Activated CD8-positive, alpha-beta memory T cell treated with anti-CD3 and anti-CD28 coated beads, Interleukin-2, amount 50 U/mL, for 1 hour (primary cell): ENCODE measurements around the gene OGFOD3.
"Not testable (repeated sequence)": the region's sequence is repeated elsewhere in the genome, so short reads cannot be mapped to it uniquely, and the experiment has no call there.

Source experiments
- DNase-seq: peaks from one replicate; pipeline ENCODE4 v3.0.0-alpha.2; 2020; ENCODE audit errors: extremely low read depth

Gene OGFOD3, protein sequence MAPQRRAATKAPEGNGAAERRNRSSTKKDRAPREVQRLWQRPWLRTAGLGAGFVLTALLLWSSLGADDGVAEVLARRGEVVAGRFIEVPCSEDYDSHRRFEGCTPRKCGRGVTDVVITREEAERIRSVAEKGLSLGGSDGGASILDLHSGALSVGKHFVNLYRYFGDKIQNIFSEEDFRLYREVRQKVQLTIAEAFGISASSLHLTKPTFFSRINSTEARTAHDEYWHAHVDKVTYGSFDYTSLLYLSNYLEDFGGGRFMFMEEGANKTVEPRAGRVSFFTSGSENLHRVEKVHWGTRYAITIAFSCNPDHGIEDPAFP

DNA sequence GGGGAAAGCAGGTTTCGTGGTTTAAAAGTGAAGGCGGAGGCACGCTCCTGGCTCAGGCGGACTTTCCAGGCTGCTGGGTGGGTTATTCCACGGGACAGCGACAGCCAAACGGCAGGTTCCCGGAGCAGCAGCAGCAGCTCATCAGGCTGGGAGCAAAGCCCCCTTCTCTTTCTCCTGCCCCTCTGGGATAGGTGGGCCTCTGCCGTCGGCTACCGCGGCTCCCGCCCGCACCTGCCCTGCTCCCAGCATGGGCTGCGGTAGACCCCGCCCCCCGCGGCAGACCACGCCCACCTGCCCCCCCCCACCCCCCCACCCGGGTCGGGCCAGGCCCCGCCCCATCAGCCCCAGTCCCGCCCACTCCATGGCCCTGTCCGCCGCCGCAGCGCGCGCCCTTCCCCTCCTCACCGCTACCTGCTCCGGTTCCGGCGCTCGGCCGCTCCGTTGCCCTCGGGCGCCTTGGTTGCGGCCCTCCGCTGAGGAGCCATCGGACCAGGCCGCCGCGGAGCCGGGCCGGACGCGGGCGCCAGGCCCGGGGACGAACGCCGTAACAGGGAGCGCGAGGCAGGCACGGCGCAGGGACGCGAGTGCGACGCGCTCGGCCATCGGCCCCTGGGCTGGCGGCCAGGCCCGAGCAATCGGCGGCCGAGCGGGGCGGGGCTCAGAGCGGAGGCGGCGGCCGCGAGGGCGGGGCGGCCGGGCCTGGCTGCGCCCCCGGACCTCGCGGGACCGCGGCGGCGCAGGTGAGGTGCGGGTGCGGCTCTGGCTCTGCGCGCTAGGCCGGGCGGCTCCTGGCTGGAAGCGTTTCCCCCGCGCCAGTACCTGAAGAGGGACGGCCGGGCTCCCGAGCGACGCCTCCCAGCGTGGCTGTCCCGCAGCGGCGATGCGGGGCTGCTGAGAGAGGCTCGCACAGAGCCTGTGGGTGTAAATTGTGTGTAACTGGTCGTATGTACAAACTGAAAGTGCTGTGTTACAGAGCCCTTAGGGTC, at the start of gene OGFOD3, which contains the start of gene HEXD:
OGFOD3 (minus strand) TSS at position 586 of the 986 bp plus-strand sequence; CDS start at position 485, 101 bp downstream.
HEXD (plus strand) TSS at position 347 of the 986 bp plus-strand sequence. CDS start 1,453 bp downstream, outside the sequence.
- peak; percentile 50 for DNase-seq

DNA sequence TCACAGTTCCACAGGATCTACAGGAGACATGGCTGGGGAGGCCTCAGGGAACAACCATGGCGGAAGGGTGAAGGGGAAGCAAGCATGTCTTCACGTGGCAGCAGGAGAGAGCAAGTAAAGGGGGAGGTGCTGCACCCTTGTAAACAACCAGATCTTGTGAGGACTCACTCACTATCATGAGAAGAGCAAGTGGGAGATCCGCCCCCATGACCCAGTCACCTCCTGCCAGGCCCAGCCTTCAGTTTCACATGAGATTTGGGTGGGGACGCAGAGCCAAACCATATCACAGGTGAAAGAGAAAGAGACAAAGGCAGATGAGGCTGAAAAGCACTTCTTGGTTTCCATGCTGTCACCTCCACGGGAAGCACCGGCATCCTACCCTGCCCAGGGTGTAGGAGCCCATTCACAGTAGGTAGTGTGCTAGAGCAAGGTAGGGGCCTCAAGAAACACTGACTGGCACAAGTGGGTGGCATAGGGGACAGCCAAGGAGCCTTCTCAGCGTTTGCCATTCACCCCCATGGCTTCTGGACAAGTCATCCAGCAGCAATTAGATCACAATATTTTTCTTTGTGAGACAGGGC, 46.7 kb upstream of the OGFOD3 start:
- DNase-seq: no peak

DNA sequence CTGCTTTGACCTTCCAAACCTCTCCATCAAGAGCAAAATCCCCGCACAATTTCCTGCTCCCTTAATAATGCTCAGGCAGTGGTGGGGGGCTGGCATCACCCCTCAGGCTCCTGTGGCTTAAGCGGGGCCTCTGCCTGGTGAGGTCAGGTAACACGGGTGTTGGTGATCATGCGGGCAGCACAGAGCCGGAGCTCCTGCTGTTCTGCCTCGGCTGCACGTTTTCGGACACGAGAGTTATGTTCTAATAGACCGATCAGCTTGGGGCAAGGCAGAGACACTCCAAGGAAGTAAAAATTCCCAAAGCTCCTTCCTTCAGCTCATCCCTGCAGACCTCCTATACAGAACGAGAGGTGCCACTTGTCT, 46.2 kb upstream of the OGFOD3 start:
- no peak for DNase-seq

DNA sequence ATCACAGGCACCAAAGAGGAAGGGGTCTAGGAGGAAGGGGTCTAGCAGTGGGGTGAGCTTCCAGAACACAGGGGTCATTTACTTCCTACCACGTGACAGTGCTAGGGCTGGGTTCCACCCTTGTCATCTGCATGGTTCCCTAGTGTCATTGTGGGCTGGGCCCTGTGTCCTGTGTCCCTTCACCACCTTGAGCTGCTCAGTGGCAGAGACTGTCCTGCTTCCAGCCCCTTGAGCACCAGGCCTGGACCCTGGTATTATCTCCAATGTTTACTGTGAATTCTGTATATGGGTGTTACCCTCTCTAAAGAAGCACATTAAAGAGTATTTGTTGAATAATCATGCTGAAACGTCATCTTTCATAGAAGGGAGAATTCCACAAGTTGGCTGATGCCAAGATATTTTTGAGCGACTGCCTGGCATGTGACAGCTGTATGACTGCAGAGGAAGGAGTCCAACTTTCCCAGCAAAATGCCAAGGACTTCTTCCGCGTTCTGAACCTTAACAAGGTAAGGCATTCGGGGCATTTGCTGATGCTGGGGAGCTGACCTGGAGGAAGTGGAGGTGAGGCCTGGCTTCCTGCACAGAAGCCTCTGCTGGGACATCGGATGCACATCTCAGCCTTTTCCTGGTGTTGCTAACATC, 45.7 kb upstream of the OGFOD3 start:
- no peak for DNase-seq

DNA sequence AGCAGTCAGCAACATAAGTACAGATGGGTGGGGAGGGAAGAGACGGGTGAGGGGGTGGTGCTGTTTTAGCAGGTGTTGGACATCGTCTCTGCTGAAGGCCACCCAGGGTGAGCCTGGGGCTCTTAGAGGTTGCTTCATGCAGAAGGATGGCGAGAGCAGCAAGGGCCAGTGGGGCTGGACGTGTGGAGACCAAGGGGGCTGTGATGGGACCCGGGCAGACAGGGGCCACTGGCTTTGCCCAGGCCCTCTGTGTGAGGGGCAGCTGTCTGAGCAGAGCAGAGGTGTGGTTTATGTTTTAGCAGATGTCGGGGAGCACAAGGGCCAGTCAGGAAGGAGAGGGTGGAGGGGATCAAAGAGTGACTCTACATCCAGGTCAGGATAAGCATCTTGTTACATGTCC, 45.0 kb upstream of the OGFOD3 start:
- DNase-seq: no peak

DNA sequence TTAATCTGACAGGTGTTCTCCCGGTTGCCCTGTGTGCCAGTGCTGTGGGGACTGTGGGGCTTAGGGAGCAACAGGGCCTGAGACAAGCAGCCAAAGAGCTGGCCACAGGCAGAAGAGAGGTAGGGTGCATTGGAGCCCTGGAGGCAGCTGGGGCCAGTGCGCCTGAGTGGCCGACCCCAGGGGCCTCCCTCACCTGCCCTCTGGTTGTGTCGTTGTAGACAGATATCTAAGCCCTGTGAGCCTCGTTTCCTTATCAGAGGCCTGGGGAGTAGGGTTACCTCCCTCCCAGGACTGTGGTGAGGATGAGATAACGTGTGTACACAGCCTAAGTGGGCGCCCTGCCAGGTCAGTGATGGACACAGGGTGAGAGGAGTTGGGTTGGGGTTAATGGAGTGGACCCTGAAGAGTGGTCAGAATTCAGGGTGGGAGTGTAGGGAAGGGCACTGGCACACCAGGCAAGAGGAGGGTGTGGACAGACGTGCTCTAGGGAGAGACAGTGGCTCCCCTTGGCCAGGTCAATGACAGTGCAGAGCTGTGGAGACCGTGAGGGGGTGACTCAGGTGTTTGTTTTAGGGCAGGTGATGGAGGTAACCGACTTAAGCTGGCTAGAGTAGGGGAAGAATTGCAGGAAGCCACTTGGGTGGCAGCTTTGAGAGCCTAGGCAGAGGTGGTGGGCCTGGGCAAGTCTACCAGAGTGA, 43.6 kb upstream of the OGFOD3 start:
- DNase-seq: no peak

DNA sequence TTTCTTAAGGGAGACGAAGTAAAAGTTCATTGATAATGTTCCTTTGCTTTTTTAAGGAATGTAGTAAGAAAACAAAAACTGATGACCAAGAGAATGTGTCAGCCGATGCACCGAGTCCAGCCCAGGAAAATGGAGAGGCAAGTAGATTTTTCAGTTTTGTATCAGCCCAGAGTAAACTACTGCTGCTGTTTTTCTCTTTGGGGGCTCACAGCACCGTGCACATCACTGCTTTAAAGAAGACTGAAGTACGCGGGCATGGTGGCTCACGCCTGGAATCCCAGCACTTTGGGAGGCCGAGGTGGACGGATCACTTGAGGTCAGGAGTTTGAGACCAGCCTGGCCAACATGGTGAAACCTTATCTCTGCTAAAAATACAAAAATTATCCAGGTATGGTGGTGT, 41.5 kb upstream of the OGFOD3 start:
- not testable (repeated sequence) for DNase-seq

DNA sequence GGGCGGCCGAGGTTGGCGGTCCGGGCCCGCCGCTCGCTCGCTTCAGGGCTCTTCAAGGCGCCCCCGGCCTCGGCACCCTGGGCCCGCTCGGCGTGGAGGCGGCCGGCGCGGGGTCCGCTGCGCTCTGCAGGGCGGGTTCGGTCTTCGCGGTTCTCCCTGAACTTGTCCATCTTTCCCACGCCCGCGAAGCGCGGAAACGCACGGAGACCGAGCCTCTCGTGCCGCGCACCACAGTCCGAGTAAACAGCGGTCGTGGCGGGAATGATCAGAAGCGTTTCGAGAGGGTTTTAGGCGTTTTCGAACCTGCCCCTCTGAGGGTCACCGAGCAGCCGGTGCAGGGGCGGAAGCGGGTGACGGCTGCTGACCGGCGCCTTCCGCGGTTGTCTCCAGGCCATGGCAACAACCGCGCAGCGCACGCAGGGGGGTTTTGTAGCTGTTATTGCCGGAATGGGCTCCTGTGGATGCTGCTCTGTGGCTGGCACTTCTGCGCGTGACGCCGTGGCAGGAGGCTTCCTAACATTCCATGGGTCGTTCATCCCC, 40.6 kb upstream of the OGFOD3 start:
- DNase-seq: no peak

DNA sequence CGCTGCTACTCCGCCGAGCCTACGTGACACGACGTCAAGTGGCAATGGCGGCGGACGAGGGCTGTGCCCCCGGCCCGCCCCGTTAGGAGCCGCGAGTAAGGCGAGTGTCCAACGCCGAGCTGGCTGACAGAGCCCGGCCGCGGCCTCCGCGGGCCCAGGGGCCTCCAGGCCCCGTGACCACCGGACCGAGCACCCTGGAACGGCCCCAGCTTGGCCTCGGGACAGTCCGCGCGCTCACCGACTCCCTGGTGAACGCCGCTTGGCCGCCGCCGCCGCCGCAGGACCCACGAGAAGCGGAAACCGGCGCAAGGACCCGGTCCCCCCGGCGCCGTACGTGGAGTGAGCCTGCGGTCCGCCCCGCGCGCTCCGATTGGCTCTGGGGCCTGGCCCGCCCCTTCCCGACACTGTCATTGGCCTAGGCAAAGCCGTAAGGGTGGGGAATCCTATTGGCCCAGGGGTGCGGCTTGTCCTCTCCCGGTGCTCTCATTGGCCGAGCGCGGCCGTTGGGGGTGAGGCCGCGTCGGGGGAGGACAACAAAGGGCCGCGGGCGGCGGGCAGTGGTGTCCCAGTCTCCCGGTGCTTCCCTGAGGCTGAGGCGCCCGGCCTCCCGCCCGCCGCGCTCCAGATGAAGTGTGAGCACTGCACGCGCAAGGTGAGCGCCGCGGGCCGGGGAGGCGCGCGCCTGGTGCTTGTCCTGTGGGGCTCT, 39.9 kb upstream of the OGFOD3 start, which contains the start of gene NARF:
NARF (plus strand) TSS at position 563 of the 706 bp plus-strand sequence; CDS start at position 626, 63 bp downstream.
- peak; percentile 91 for DNase-seq

DNA sequence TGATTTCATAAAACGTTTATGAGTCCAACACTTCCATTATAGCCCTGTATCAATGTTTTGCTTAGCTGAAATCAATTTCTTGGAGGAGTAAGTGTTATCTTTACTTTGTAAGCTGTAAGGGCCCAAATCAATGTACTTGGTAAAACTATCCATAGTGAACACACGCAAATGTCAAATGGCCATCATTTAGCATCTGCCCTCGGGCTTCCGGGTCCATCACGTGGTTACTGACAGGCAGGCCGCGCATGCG, 39.5 kb upstream of the OGFOD3 start:
- peak; percentile 88 for DNase-seq

DNA sequence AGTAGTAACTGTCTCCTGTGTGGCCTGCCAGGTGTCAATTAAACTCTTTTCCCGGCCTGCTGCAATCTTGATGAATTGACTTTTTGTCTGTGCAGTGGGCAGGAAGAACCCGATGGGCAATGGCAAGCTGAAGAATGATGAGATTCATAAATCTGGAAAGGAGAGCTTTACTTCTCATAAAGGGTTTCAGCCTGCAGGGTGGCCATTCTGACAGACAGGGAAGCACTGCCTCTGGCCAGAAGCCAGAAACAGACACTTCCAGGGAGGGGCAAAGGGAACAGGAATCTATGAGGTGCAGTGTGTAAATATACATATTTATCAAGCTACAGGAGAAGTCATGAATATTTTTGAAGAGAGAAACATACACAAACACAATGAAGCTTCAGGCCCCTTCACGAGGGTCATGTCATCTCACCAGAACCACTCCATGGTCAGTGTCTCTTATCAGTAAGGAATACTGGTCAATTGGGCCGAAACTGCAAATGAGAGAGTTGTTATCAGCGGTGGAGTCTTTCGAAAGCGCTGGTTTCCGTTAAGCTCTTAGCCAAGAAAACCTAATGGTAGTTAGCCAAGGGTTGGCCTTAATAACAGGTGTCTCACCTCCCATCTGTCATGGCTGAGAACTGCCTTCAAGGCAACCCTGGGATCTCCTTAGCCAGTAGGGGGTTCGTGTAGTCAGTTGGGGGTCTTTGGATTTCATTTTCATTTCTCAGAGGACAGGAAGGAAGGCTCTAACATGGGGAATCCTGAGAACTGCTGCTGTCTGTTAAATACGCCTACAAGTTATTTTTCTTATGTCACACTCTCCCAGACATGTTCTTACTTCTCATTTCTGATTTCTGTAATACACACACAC, 38.9 kb upstream of the OGFOD3 start:
- no peak for DNase-seq

DNA sequence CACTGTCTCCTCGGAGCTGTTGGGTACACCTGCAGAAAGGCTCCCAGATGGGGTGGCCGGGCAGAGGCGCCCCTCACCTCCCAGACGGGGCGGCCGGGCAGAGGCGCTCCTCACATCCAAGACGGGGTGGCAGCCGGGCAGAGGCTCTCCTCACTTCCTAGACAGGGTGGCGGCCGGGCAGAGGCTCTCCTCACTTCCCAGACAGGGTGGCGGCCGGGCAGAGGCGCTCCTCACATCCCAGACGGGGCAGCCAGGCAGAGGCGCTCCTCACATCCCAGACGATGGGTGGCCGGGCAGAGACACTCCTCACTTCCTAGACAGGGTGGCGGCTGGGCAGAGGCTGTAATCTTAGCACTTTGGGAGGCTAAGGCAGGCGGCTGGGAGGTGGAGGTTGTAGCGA, 35.3 kb upstream of the OGFOD3 start:
- DNase-seq: not testable (repeated sequence)

DNA sequence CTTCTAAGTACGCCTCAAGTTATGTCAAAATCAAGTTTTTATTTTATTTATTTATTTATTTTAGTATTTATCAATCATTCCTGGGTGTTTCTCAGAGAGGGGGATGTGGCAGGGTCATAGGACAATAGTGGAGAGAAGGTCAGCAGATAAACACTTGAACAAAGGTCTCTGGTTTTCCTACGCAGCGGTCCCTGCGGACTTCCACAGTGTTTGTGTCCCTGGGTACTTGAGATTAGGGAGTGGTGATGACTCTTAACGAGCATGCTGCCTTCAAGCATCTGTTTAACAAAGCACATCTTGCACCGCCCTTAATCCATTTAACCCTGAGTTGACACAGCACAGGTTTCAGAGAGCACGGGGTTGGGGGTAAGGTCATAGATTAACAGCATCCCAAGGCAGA, 34.8 kb upstream of the OGFOD3 start:
- DNase-seq: not testable (repeated sequence)

DNA sequence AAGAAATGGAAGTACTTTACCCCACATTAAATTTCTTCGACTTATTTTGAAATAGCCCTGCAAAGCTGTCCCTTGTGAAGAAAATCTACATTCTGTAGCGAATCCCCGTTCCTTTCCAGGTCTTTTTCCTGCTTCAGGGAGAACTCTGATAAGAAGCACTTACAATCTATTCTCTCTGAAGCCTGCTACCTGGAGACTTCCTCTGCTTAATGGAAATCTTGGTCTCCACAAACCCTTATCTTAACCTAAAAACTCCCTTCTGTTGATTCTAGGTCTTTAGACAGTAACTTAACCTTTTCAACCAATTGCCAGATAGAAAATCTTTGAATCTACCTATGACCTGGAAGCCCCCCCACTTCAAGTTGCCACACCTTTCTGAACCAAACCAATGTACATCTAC, 33.8 kb upstream of the OGFOD3 start:
- DNase-seq: no peak

DNA sequence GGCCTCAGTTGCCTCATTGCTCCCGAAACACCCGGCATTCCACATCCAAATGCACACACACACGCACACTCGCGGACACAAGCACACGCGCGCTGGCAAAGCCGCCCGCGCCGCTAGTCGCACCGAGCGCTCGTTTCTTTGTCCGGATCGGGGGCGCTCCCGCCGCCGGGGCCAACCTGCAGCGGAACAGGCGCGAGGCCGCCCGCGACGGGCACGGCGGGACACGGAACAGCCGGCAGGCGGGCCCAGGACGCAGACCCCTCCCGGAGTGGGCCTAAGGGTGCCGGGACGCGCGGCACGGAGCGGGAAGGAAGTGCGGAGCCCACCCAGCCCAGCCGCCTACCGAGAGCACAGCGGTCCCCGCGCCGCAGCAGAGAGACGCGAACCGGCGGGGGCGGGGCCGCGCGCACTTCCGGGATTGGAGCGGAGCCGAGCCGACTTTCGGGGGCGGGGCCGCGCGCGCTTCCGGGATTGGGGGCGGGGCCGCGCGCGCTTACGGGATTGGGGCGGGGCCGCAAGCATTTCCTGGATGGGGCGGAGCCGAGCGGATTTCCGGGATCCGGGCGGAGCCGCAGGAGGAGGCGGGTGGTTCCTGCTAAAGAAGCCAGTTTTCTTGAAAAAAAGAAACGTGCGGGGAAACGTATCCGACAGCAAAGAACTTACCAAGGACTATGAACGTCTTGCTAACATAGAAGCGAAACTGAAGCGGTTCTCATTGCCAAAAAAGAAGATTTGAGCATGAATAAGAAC, 32.1 kb upstream of the OGFOD3 start, which contains the start of gene CYBC1:
CYBC1 (minus strand) TSS at position 396 of the 750 bp plus-strand sequence. CDS start 1,498 bp downstream, outside the sequence.
- peak; percentile 81 for DNase-seq

DNA sequence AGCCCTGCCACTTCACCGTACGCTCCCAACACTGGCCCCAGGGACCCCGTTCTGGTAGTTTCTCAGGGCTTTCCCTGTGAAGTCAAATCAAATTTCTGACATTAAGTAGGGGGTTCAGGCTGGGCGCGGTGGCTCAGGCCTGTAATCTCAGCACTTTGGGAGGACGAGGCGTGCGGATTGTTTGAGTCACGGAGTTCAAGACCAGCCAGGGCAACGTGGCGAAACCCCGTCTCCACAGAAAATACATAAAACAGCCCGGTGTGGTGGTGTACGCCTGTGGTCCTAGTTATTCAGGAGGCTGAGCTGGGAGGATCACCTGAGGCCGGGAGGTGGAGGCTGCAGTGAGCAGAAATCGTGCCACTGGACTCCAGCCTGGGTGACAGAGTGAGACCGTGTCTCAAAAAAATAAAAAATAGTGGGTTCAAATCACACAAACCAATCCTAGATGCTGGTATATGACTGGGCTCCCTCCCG, 31.5 kb upstream of the OGFOD3 start:
- DNase-seq: no peak

DNA sequence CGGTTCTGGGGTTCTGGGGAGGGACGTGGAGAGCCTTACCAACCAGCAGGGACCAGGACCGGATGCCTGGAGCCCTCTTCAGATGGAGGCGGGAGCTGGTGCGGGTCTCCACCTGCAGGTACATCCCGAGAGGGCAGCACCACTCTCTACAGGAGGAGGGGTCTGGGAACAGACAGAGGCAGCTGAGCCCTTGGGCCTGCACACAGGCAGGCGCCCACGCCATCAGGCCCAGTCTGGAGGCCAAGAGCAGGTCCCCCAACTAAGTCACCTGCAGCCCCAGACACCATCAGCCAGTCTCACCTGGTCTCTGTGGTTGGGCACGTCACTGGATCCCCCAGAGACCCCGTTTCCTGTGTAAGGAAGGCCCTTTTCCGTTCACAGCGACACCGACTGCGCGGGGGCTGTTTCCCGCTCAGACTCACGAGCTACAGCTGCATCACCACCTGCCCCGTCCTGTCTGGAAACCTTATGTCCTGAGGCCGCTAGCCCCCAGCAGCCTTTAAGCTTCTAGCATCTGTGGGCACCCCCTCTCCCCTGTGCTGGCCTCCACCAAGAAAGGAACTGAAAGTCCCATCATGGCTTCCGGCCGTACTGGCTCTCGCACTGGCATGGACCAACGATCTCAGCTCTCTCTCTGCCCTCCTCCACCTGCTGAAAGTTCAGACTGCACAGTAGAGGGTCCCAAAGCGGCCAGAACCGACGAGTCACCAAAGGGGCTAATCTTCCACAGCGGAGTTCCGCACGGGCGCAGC, 30.9 kb upstream of the OGFOD3 start:
- DNase-seq: peak; percentile 57

DNA sequence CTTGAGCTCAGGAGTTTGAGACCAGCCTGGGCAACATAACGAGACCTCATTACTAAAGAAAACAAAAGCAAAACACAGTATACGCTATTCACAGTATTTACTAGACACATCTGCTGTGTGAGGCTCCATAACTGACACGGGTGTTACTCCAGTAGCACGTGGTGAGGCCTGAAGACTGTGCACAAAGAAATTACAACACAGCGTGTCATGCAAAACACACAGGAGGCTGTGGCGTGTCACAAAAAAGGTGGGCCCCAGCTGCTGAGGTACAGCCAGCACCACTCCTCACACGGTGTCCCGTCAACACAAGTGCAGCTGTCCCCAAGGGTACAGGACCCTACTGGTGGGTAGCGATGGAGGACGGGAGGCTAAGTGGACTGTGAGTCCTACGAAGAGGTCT, 29.5 kb upstream of the OGFOD3 start:
- DNase-seq: no peak
